NCI-H69 (cell line): ENCODE measurements around the gene DBP.

Experiments
- DNase-seq: peaks from one replicate; lab custom pipeline; 2025; lab: John Stamatoyannopoulos, UW

Gene DBP

GRCh38 chr19:48627201-48627864, 9.8 kb downstream of the DBP start:
- no peak for DNase-seq

GRCh38 chr19:48625891-48626327, 11.3 kb downstream of the DBP start:
- no peak for DNase-seq

GRCh38 chr19:48624791-48625723, 12.1 kb downstream of the DBP start:
- peak; percentile 32 for DNase-seq

- peak; percentile 99 for DNase-seq
Measured at GRCh38 chr19:48624067-48624594, 13.0 kb downstream of the DBP start.

GRCh38 chr19:48623556-48624066, 13.6 kb downstream of the DBP start:
- DNase-seq = no peak

- no peak for DNase-seq
Measured at GRCh38 chr19:48619692-48620585, 17.2 kb downstream of the DBP start.

GRCh38 chr19:48618916-48619691, 18.1 kb downstream of the DBP start, which contains the start of the genes RPL18 and SPHK2:
Gene RPL18, minus strand, starts transcription at chr19:48619178. Its CDS starts 35 bp downstream, at chr19:48619143.
Gene SPHK2, plus strand, starts transcription at chr19:48619506. Its CDS starts 1,009 bp downstream, at chr19:48620515.
- peak; percentile 100 for DNase-seq

GRCh38 chr19:48618278-48618915, 18.8 kb downstream of the DBP start:
- DNase-seq = no peak

- no peak for DNase-seq
Measured at GRCh38 chr19:48617146-48617937, 19.8 kb downstream of the DBP start.

GRCh38 chr19:48616491-48617056, 20.6 kb downstream of the DBP start:
- no peak for DNase-seq

- no peak for DNase-seq
Measured at GRCh38 chr19:48616041-48616436, 21.1 kb downstream of the DBP start.

GRCh38 chr19:48615231-48616040, 21.7 kb downstream of the DBP start:
- DNase-seq = no peak

- peak; percentile 89 for DNase-seq
Measured at GRCh38 chr19:48614436-48615230, 22.5 kb downstream of the DBP start, which contains the start of gene FAM83E. Gene FAM83E, minus strand, starts transcription at chr19:48615076. Its CDS starts 1,704 bp downstream, at chr19:48613372.

GRCh38 chr19:48613852-48614435, 23.2 kb downstream of the DBP start:
- DNase-seq = no peak

- no peak for DNase-seq
Measured at GRCh38 chr19:48613024-48613851, 23.9 kb downstream of the DBP start.

GRCh38 chr19:48611872-48612271, 25.3 kb downstream of the DBP start:
- no peak for DNase-seq
